Upper lobe of right lung (tissue), 1 donor: Measurements from ENCODE around the gene GHR. TPM values are rescaled to one million over a fixed set of nuclear protein-coding genes. Genes with fewer than 3 reads are reported as not detected.
"Not testable (repeated sequence)": the region's sequence is repeated elsewhere in the genome, so short reads cannot be mapped to it uniquely, and the experiment has no call there.

Experiments
- ATAC-seq: fragments of 200-7000 bp; cut with Tn5 transposase; one replicate; pipeline ENCODE4 v1.9.1; 2020; ENCODE audit warnings: mild to moderate bottlenecking, moderate library complexity
- DNase-seq: peaks from one replicate; pipeline ENCODE4 v3.0.0-alpha.2; 2020
- H3K27ac ChIP-seq: fragments of 200-600 bp; one replicate; pipeline ENCODE4 v1.8.0; 2022
- H3K27me3 ChIP-seq: fragments of 200-600 bp; one replicate; pipeline ENCODE4 v1.8.0; 2022; ENCODE audit warnings: mild to moderate bottlenecking
- H3K36me3 ChIP-seq: fragments of 200-600 bp; one replicate; pipeline ENCODE4 v1.8.0; 2022
- H3K4me1 ChIP-seq: fragments of 200-600 bp; one replicate; pipeline ENCODE4 v1.8.0; 2022
- H3K4me3 ChIP-seq: fragments of 200-600 bp; one replicate; pipeline ENCODE4 v1.8.0; 2022; ENCODE audit warnings: mild to moderate bottlenecking
- H3K9me3 ChIP-seq: fragments of 200-600 bp; one replicate; pipeline ENCODE4 v1.8.0; 2022
- CTCF ChIP-seq: fragments of 200-600 bp; IDR thresholded peaks from one replicate; pipeline ENCODE4 v1.8.0; 2022; ENCODE audit warnings: antibody characterized with exemption
- intact Hi-C: fragments of 100-400 bp; cut with DNase I; formaldehyde crosslinking; loops from one replicate; pipeline ENCODE4 v1.11.0; 2022
- total RNA-seq: library from RNA; stranded (reverse); fragmentation: NEBNext Ultra II Directional; extraction: Animal tissue kit (Norgen Biotek cat#: 25700); gene quantifications from one replicate; pipeline ENCODE4 v1.2.1, GENCODE V29; 2021
- donor health status: DM: no; HTN: yes; CAD: no; lungs with severe emphysema.

GHR gene
- total RNA-seq, 1 donor from 2014 or later, result 6.6 TPM

GRCh38 chr5:42719034-42719433 is 295.8 kb downstream of the GHR start:
- ATAC-seq (no peak), DNase-seq (no peak)
- intact Hi-C loops, result no loop called here
- H3K27ac ChIP-seq, result no peak overlapping the region
- TF ChIP-seq CTCF, result no peak
- H3K4me1 ChIP-seq, result peaks cover 4% of the 10 kb centered on the region
- no peak overlapping the region for H3K4me3 ChIP-seq
- no peaks in the 10 kb centered on the region for H3K27me3 ChIP-seq
- no peaks in the 10 kb centered on the region for H3K9me3 ChIP-seq
- H3K36me3 ChIP-seq, result no peaks in the 10 kb centered on the region

DNA sequence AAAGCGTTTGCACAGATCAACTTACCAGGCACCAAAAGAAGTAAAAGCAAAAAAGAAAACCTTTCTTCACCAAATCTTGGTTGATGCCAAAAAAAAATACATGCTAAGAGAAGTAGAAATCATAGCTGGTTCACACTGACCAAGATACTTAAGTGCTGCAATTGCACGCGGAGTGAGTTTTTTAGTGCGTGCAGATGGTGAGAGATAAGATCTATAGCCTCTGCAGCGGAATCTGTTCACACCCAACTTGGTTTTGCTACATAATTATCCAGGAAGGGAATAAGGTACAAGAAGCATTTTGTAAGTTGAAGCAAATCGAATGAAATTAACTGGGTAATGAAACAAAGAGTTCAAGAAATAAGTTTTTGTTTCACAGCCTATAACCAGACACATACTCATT is 297.0 kb downstream of the GHR start:
- no peak overlapping the region for H3K4me3 ChIP-seq
- H3K36me3 ChIP-seq, result no peaks in the 10 kb centered on the region
- DNase-seq, result no peak
- peaks cover 4% of the 10 kb centered on the region for H3K4me1 ChIP-seq
- no peak for ATAC-seq
- no peak for TF ChIP-seq CTCF
- no peaks in the 10 kb centered on the region for H3K27me3 ChIP-seq
- H3K9me3 ChIP-seq, result no peaks in the 10 kb centered on the region
- intact Hi-C loops, result no loop called here
- H3K27ac ChIP-seq, result no peak overlapping the region

GRCh38 chr5:42721484-42721883 is 298.2 kb downstream of the GHR start:
- no peaks in the 10 kb centered on the region for H3K27me3 ChIP-seq
- ATAC-seq (no peak), DNase-seq (no peak)
- intact Hi-C loops, result no loop called here
- H3K36me3 ChIP-seq, result no peaks in the 10 kb centered on the region
- TF ChIP-seq CTCF, result no peak
- no peak overlapping the region for H3K4me3 ChIP-seq
- no peaks in the 10 kb centered on the region for H3K9me3 ChIP-seq
- H3K27ac ChIP-seq, result no peak overlapping the region
- H3K4me1 ChIP-seq, result peaks cover 4% of the 10 kb centered on the region

DNA sequence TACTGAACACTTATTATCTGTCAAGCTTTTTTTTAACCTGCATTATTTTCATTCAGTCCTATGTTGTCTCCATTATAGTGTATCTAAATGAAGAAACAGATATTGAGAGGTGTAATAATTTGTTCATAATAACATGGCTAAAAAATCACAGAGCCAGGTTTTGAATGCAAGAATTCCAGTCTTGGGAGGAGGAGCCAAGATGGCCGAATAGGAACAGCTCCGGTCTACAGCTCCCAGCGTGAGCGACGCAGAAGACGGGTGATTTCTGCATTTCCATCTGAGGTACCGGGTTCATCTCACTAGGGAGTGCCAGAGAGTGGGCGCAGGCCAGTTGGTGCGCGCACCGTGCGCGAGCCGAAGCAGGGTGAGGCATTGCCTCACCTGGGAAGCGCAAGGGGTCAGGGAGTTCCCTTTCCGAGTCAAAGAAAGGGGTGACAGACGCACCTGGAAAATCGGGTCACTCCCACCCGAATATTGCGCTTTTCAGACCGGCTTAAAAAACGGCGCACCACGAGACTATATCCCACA is 311.4 kb downstream of the GHR start:
- not testable (repeated sequence) for DNase-seq, H3K9me3 ChIP-seq, ATAC-seq

GRCh38 chr5:42740920-42741319 is 317.7 kb downstream of the GHR start:
- Histone ChIP-seq H3K27me3 (no peaks in the 10 kb centered on the region), H3K36me3 (no peaks in the 10 kb centered on the region), H3K27ac (no peak overlapping the region), H3K9me3 (no peaks in the 10 kb centered on the region), H3K4me3 (no peak overlapping the region), H3K4me1 (no peaks in the 10 kb centered on the region)
- no peak for TF ChIP-seq CTCF
- intact Hi-C loops, result no loop called here
- ATAC-seq (no peak), DNase-seq (no peak)

More for the DNA sequence above, 311.4 kb downstream of the GHR start:
- H3K4me1 ChIP-seq, H3K27me3 ChIP-seq, H3K36me3 ChIP-seq, H3K27ac ChIP-seq, H3K4me3 ChIP-seq, intact Hi-C loops: not testable (repeated sequence)

- intact Hi-C loops, result no loop called here
- no peaks in the 10 kb centered on the region for H3K36me3 ChIP-seq
- no peak overlapping the region for H3K27ac ChIP-seq
- H3K4me1 ChIP-seq, result no peaks in the 10 kb centered on the region
- H3K9me3 ChIP-seq, result no peaks in the 10 kb centered on the region
- ATAC-seq (peak; percentile 39), DNase-seq (no peak)
- H3K27me3 ChIP-seq, result no peaks in the 10 kb centered on the region
- H3K4me3 ChIP-seq, result no peak overlapping the region
- peak; percentile 29 for TF ChIP-seq CTCF
These were observed 322.2 kb downstream of the GHR start for GRCh38 chr5:42745426-42745825.
